Adrenal gland (tissue), 12 donors: ENCODE data around the gene TENT5C. TPM values are rescaled to one million over a fixed set of nuclear protein-coding genes. Genes with fewer than 3 reads are reported as not detected.

Source experiments
- DNase-seq, 7 donors: peaks; one replicate each; pipeline ENCODE4 v3.0.0-alpha.2; 2019 to 2020
- H3K27ac ChIP-seq, 5 donors: fragments of 200-600 bp; sonication (generic) in 4 of 5; 1 replicate in 3 of 5; 2 replicates in 2 of 5; pipeline versions ENCODE4 v1.5.1 to v1.8.0; 2016 to 2020; ENCODE audit warnings: mild to moderate bottlenecking in 1 of 5
- H3K27me3 ChIP-seq: fragments of 200-600 bp; 2 replicates; pipeline ENCODE4 v1.8.0; 2021
- H3K36me3 ChIP-seq, 2 donors: fragments of 200-600 bp; replicated peaks in 1 of 2; 1 replicate in 1 of 2; 2 replicates in 1 of 2; pipeline versions ENCODE4 v1.5.1 to v1.8.0; 2018 to 2022
- H3K4me1 ChIP-seq, 2 donors: fragments of 200-600 bp; replicated peaks in 1 of 2; 1 replicate in 1 of 2; 2 replicates in 1 of 2; pipeline versions ENCODE4 v1.5.1 to v1.8.0; 2018 to 2021
- H3K4me3 ChIP-seq, 4 donors: fragments of 200-600 bp; sonication (generic) in 3 of 4; one replicate each; pipeline ENCODE4 v1.5.1; 2016 to 2018
- H3K9me3 ChIP-seq, 3 donors: fragments of 200-600 bp; sonication (generic) in 1 of 3; replicated peaks in 1 of 3; 1 replicate in 2 of 3; 2 replicates in 1 of 3; pipeline versions ENCODE4 v1.5.1 to v1.8.0; 2016 to 2021
- CTCF ChIP-seq, 6 experiments: fragments of 450-650 bp in 4 of 6; fragments of 200-600 bp in 2 of 6; sonication (generic) in 1 of 6; IDR thresholded peaks; 1 replicate in 5 of 6; 2 replicates in 1 of 6; pipeline versions ENCODE4 v1.5.1 to v1.8.0; 2016 to 2021; ENCODE audit warnings: antibody characterized with exemption in 6 of 6, mild to moderate bottlenecking in 2 of 6, moderate library complexity in 1 of 6
- POLR2A ChIP-seq, 2 donors: fragments of 450-650 bp; IDR thresholded peaks; one replicate each; pipeline ENCODE4 v1.6.1; 2017; ENCODE audit warnings: antibody characterized with exemption in 2 of 2, mild to moderate bottlenecking in 2 of 2, moderate library complexity in 1 of 2
- WGBS, 4 donors: extraction: QIAGEN DNeasy Blood & Tissue Kit in 2 of 4; methylation state at CpG; one replicate each; pipeline versions ENCODE4 v1.1.5 to v1.1.7; 2013 to 2017; 5-methylcytosine and 5-hydroxymethylcytosine counted together
- intact Hi-C, 2 donors: fragments of 100-400 bp; cut with DNase I; formaldehyde crosslinking; loops; one replicate each; pipeline versions ENCODE4 v1.14.1 to v1.15.0; 2022 to 2023
- polyA plus RNA-seq, 3 donors: library from polyadenylated mRNA; stranded (reverse); fragments of 200-250 nt in 2 of 3; fragments of 350-450 nt in 1 of 3; fragmentation: Illumina TruSeq in 1 of 3; extraction: RNeasy Lipid Tissue Mini Kit (QIAGEN cat#74804) in 1 of 3; gene quantifications; one replicate each; pipeline ENCODE4 v1.2.3, GENCODE V29; 2013 to 2014
- total RNA-seq, 9 donors: library from RNA; depleted of rRNA in 4 of 9; stranded (reverse); fragments of >200 nt in 4 of 9; fragments of 120-200 nt in 1 of 9; fragmentation: NEBNext Ultra II Directional in 1 of 9; extraction: Animal tissue kit (Norgen Biotek cat#: 25700) in 1 of 9; gene quantifications; one replicate each; pipeline versions ENCODE4 v1.1.0 to v1.2.4, GENCODE V29; 2013 to 2023
- donor health status: healthy with polysubstance abuse.
- donor health status: Bipolar disorder and iron deficiency.
- donor health status: DM: yes; HTN: yes; CAD: no.
- donor health status: DM: no; HTN: no; CAD: no.
- donor health status: DM: no; HTN: no; CAD: no.
- donor health status: DM: yes; HTN: yes; CAD: no.

The TENT5C gene
- total and polyA plus RNA-seq, 12 donors, result 0.54 to 8.5 (median 2.0) TPM

- intact Hi-C loops, result no loop called here
- TF ChIP-seq POLR2A (IDR thresholded peaks at IDR 0.05), result no peak
- TF ChIP-seq CTCF (IDR thresholded peaks at IDR 0.05), result no peak
- Histone ChIP-seq H3K4me1 (no peaks in the 10 kb centered on the region), H3K36me3 (no peaks in the 10 kb centered on the region), H3K27me3 (no peaks in the 10 kb centered on the region), H3K4me3 (no peak overlapping the region), H3K27ac (no peak overlapping the region), H3K9me3 (no peaks in the 10 kb centered on the region)
- no peak for DNase-seq
- WGBS, 4 donors, result 61 to 92% (median 78%) methylated on average over 3 of the region's 3 CpGs
Observed at GRCh38 chr1:117580436-117580835, 25.4 kb upstream of the TENT5C start.

- Histone ChIP-seq H3K27ac (no peak overlapping the region), H3K9me3 (no peaks in the 10 kb centered on the region), H3K4me3 (no peak overlapping the region), H3K36me3 (no peaks in the 10 kb centered on the region), H3K27me3 (no peaks in the 10 kb centered on the region), H3K4me1 (no peaks in the 10 kb centered on the region)
- intact Hi-C loops, result no loop called here
- no peak for TF ChIP-seq CTCF (IDR thresholded peaks at IDR 0.05)
- TF ChIP-seq POLR2A (IDR thresholded peaks at IDR 0.05), result no peak
- no peak for DNase-seq
- 75 to 89% (median 83%) methylated on average over 2 of the region's 2 CpGs for WGBS, 4 donors
Observed at GRCh38 chr1:117580882-117581281, 25.0 kb upstream of the TENT5C start.

- DNase-seq, result no peak
- no peaks in the 10 kb centered on the region for H3K4me1 ChIP-seq
- H3K9me3 ChIP-seq, result no peaks in the 10 kb centered on the region
- TF ChIP-seq CTCF (IDR thresholded peaks at IDR 0.05), result no peak
- no peak for TF ChIP-seq POLR2A (IDR thresholded peaks at IDR 0.05)
- H3K27ac ChIP-seq, result no peak overlapping the region
- H3K27me3 ChIP-seq, result no peaks in the 10 kb centered on the region
- 82 to 97% (median 93%) methylated on average over 10 of the region's 10 CpGs for WGBS, 4 donors
- H3K36me3 ChIP-seq, result no peaks in the 10 kb centered on the region
- H3K4me3 ChIP-seq, result no peak overlapping the region
- intact Hi-C loops, result no loop called here
Observed at GRCh38 chr1:117581391-117581943, 24.4 kb upstream of the TENT5C start.

GRCh38 chr1:117582451-117582850 is 23.4 kb upstream of the TENT5C start:
- H3K4me3 ChIP-seq, result no peak overlapping the region
- no peak for DNase-seq
- H3K36me3 ChIP-seq, result no peaks in the 10 kb centered on the region
- no peaks in the 10 kb centered on the region for H3K9me3 ChIP-seq
- intact Hi-C loops, result no loop called here
- H3K27me3 ChIP-seq, result no peaks in the 10 kb centered on the region
- TF ChIP-seq POLR2A (IDR thresholded peaks at IDR 0.05) (no peak), CTCF (IDR thresholded peaks at IDR 0.05) (no peak)
- no peaks in the 10 kb centered on the region for H3K4me1 ChIP-seq
- WGBS, 4 donors, result 58 to 100% (median 96%) methylated on average over 1 to 3 of the region's 3 CpGs
- no peak overlapping the region for H3K27ac ChIP-seq
